ENCODE data around the gene FAM124A. TPM values are rescaled to one million over a fixed set of nuclear protein-coding genes. Genes with fewer than 3 reads are reported as not detected.

Gene FAM124A
- total RNA-seq, 4 donors from 2014 or later, result 0.35 to 3.2 (median 1.5) TPM

- TF ChIP-seq, protein P1, sequence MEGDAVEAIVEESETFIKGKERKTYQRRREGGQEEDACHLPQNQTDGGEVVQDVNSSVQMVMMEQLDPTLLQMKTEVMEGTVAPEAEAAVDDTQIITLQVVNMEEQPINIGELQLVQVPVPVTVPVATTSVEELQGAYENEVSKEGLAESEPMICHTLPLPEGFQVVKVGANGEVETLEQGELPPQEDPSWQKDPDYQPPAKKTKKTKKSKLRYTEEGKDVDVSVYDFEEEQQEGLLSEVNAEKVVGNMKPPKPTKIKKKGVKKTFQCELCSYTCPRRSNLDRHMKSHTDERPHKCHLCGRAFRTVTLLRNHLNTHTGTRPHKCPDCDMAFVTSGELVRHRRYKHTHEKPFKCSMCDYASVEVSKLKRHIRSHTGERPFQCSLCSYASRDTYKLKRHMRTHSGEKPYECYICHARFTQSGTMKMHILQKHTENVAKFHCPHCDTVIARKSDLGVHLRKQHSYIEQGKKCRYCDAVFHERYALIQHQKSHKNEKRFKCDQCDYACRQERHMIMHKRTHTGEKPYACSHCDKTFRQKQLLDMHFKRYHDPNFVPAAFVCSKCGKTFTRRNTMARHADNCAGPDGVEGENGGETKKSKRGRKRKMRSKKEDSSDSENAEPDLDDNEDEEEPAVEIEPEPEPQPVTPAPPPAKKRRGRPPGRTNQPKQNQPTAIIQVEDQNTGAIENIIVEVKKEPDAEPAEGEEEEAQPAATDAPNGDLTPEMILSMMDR (IDR thresholded peaks at IDR 0.05), result no peak
- no peak for TF ChIP-seq POLR2A (IDR thresholded peaks at IDR 0.05)
- H3K9me3 ChIP-seq, result no peaks in the 10 kb centered on the region
- H3K27ac ChIP-seq, result no peak overlapping the region
- H3K36me3 ChIP-seq, result no peaks in the 10 kb centered on the region
- H3K27me3 ChIP-seq, result no peaks in the 10 kb centered on the region
- no peaks in the 10 kb centered on the region for H3K4me1 ChIP-seq
- no peak for DNase-seq
- no peak overlapping the region for H3K4me3 ChIP-seq
Measured at GRCh38 chr13:51232328-51232727, 10.1 kb downstream of the FAM124A start.

- Histone ChIP-seq H3K4me1 (no peaks in the 10 kb centered on the region), H3K27ac (no peak overlapping the region), H3K4me3 (no peak overlapping the region), H3K36me3 (no peaks in the 10 kb centered on the region), H3K9me3 (no peaks in the 10 kb centered on the region), H3K27me3 (no peaks in the 10 kb centered on the region)
- no peak for DNase-seq
- TF ChIP-seq POLR2A (IDR thresholded peaks at IDR 0.05), result no peak
- TF ChIP-seq, protein P1 (IDR thresholded peaks at IDR 0.05), result no peak
Measured at GRCh38 chr13:51233117-51233826, 11.1 kb downstream of the FAM124A start.

GRCh38 chr13:51234676-51235075, 12.5 kb downstream of the FAM124A start:
- no peak overlapping the region for H3K4me3 ChIP-seq
- H3K9me3 ChIP-seq, result no peaks in the 10 kb centered on the region
- TF ChIP-seq POLR2A (IDR thresholded peaks at IDR 0.05), result no peak
- TF ChIP-seq, protein P1 (IDR thresholded peaks at IDR 0.05), result no peak
- H3K36me3 ChIP-seq, result no peaks in the 10 kb centered on the region
- H3K4me1 ChIP-seq, result no peaks in the 10 kb centered on the region
- DNase-seq, result no peak
- H3K27me3 ChIP-seq, result no peaks in the 10 kb centered on the region
- no peak overlapping the region for H3K27ac ChIP-seq

DNA sequence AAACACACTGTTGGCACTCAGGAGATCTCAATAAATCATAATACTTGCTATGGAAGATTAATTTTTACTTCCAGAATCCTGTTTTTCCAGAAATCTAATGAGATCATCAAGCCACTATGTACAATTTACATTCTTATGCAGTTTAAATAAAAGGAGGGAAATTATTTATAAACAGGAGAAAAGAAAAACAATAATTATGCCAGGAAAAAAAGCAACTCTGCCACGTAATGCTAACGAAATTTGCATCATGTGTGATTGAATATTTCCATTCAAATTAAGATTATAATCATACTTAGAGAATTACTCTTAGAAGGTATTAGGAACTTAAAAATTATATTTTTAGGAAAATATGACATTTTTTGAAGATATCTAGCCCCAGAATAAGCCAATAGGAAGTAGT, 13.0 kb downstream of the FAM124A start:
- H3K9me3 ChIP-seq, result no peaks in the 10 kb centered on the region
- no peaks in the 10 kb centered on the region for H3K4me1 ChIP-seq
- no peak overlapping the region for H3K27ac ChIP-seq
- H3K36me3 ChIP-seq, result no peaks in the 10 kb centered on the region
- TF ChIP-seq POLR2A (IDR thresholded peaks at IDR 0.05), result no peak
- TF ChIP-seq, protein P1 (IDR thresholded peaks at IDR 0.05), result no peak
- DNase-seq, result no peak
- no peaks in the 10 kb centered on the region for H3K27me3 ChIP-seq
- H3K4me3 ChIP-seq, result no peak overlapping the region

DNA sequence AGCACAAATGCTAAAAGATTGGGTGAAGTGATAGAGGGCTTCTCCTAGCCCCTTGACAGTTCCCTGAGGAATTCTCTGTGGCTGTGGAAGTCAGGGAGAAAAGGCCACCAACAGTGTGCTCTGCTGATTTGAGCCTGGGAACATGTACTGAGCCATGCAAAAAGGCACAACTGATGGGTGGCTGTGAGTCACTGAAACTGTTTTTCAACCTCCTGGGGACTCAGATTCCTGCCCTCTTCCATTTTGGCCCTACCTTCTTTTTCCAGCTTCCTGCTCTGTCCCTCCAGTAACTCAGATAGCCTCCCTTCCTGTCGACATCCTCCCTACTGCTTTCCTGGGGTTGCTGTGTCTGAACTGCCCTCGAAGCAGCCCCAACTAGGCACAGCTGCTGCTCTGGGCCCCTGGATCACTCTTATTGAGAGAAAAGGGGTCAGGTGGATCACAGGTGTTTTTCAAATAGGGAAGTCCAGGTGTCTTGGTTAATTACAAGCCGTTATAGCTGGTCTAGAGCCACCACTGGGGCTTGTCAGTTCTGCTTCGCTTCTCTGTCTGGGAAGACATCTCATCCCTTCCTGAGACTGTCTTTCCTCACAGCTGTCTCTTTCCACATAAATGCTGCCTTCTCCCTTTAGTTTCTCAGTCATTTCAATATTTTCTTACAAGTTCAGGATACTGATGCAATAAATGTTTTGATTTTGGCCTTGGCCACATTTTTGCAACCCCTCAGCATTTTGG, 13.7 kb downstream of the FAM124A start:
- no peak for DNase-seq
- H3K27ac ChIP-seq, result peak overlapping the region in 1 of 4 donors; percentile 21
- H3K27me3 ChIP-seq, result no peaks in the 10 kb centered on the region
- TF ChIP-seq, protein P1 (IDR thresholded peaks at IDR 0.05), result no peak
- no peak for TF ChIP-seq POLR2A (IDR thresholded peaks at IDR 0.05)
- H3K4me3 ChIP-seq, result no peak overlapping the region
- H3K4me1 ChIP-seq, result no peaks in the 10 kb centered on the region
- no peaks in the 10 kb centered on the region for H3K9me3 ChIP-seq
- H3K36me3 ChIP-seq, result no peaks in the 10 kb centered on the region
